Measurements from ENCODE around the gene EEF2K. TPM values are rescaled to one million over a fixed set of nuclear protein-coding genes. Genes with fewer than 3 reads are reported as not detected.

The EEF2K gene
- total and polyA plus RNA-seq, 2 of the 13 experiments (the other 11 are each of a cell fraction or from before 2014, with no cell fraction given): 22.0 to 23.8 TPM

DNA sequence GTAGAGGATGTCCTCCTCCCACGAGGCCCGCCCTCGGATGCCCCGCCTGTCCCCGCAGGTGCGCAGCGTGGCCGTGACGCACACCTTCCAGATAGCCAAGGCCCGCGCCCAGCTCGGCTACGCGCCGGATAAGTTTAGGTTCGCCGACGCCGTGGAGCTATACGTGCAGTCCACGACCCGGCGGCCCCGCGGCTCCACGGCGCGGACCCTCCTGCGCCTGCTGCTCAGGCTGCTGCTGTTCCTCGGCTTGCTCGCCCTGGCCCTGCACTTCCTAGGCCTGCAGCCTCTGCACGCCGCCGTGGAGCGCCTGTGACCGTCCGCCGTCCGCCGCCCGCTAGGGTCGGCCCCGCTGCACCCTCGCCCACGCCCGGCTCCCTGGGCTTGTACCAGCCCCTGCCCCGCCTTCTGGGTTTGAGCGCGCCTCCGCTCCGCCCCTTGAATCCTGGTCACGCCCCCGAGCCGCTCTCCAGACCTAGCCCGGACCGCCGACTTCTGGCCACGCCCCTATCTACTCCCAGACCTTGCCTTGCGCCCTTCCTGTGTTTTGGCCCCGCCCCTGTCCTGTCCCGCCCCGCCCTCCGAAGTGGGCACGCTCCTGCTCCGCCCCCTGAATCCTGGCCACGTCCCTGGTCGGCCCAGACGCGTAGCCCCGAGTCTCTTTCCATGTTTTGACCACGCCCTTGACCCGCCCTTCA is 15.8 kb upstream of the EEF2K start (continued):
- TF ChIP-seq KLF9 (CRISPR knock-in tag; IDR thresholded peaks at IDR 0.05; ENCODE audit: low read depth): no peak; the same call in none of the 2 replicates
- TF ChIP-seq ARID2 (CRISPR knock-in tag; IDR thresholded peaks at IDR 0.05; ENCODE audit: borderline replicate concordance): peak; percentile 93
- TF ChIP-seq, protein P1, sequence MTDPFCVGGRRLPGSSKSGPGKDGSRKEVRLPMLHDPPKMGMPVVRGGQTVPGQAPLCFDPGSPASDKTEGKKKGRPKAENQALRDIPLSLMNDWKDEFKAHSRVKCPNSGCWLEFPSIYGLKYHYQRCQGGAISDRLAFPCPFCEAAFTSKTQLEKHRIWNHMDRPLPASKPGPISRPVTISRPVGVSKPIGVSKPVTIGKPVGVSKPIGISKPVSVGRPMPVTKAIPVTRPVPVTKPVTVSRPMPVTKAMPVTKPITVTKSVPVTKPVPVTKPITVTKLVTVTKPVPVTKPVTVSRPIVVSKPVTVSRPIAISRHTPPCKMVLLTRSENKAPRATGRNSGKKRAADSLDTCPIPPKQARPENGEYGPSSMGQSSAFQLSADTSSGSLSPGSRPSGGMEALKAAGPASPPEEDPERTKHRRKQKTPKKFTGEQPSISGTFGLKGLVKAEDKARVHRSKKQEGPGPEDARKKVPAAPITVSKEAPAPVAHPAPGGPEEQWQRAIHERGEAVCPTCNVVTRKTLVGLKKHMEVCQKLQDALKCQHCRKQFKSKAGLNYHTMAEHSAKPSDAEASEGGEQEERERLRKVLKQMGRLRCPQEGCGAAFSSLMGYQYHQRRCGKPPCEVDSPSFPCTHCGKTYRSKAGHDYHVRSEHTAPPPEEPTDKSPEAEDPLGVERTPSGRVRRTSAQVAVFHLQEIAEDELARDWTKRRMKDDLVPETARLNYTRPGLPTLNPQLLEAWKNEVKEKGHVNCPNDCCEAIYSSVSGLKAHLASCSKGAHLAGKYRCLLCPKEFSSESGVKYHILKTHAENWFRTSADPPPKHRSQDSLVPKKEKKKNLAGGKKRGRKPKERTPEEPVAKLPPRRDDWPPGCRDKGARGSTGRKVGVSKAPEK (CRISPR knock-in tag; IDR thresholded peaks at IDR 0.05; ENCODE audit: borderline replicate concordance): no peak
- TF ChIP-seq, protein P2, sequence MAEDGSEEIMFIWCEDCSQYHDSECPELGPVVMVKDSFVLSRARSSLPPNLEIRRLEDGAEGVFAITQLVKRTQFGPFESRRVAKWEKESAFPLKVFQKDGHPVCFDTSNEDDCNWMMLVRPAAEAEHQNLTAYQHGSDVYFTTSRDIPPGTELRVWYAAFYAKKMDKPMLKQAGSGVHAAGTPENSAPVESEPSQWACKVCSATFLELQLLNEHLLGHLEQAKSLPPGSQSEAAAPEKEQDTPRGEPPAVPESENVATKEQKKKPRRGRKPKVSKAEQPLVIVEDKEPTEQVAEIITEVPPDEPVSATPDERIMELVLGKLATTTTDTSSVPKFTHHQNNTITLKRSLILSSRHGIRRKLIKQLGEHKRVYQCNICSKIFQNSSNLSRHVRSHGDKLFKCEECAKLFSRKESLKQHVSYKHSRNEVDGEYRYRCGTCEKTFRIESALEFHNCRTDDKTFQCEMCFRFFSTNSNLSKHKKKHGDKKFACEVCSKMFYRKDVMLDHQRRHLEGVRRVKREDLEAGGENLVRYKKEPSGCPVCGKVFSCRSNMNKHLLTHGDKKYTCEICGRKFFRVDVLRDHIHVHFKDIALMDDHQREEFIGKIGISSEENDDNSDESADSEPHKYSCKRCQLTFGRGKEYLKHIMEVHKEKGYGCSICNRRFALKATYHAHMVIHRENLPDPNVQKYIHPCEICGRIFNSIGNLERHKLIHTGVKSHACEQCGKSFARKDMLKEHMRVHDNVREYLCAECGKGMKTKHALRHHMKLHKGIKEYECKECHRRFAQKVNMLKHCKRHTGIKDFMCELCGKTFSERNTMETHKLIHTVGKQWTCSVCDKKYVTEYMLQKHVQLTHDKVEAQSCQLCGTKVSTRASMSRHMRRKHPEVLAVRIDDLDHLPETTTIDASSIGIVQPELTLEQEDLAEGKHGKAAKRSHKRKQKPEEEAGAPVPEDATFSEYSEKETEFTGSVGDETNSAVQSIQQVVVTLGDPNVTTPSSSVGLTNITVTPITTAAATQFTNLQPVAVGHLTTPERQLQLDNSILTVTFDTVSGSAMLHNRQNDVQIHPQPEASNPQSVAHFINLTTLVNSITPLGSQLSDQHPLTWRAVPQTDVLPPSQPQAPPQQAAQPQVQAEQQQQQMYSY (CRISPR knock-in tag; IDR thresholded peaks at IDR 0.05): no peak
- TF ChIP-seq ZNF709 (CRISPR knock-in tag; IDR thresholded peaks at IDR 0.05): peak; percentile 97
- TF ChIP-seq, protein P3, sequence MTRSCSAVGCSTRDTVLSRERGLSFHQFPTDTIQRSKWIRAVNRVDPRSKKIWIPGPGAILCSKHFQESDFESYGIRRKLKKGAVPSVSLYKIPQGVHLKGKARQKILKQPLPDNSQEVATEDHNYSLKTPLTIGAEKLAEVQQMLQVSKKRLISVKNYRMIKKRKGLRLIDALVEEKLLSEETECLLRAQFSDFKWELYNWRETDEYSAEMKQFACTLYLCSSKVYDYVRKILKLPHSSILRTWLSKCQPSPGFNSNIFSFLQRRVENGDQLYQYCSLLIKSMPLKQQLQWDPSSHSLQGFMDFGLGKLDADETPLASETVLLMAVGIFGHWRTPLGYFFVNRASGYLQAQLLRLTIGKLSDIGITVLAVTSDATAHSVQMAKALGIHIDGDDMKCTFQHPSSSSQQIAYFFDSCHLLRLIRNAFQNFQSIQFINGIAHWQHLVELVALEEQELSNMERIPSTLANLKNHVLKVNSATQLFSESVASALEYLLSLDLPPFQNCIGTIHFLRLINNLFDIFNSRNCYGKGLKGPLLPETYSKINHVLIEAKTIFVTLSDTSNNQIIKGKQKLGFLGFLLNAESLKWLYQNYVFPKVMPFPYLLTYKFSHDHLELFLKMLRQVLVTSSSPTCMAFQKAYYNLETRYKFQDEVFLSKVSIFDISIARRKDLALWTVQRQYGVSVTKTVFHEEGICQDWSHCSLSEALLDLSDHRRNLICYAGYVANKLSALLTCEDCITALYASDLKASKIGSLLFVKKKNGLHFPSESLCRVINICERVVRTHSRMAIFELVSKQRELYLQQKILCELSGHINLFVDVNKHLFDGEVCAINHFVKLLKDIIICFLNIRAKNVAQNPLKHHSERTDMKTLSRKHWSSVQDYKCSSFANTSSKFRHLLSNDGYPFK (CRISPR knock-in tag; IDR thresholded peaks at IDR 0.05; ENCODE audit: borderline replicate concordance): peak; percentile 79
- peak; percentile 92; the same call in 1 of the 2 replicates for TF ChIP-seq TBP (CRISPR knock-in tag; IDR thresholded peaks at IDR 0.05)
- peak; percentile 81; the same call in 1 of the 2 replicates for TF ChIP-seq JUN (CRISPR knock-in tag; IDR thresholded peaks at IDR 0.05)
- TF ChIP-seq CBX5 (CRISPR knock-in tag; IDR thresholded peaks at IDR 0.05; ENCODE audit: borderline replicate concordance): peak; percentile 19; the same call in 1 of the 2 replicates
- TF ChIP-seq ZNF75D (CRISPR knock-in tag; IDR thresholded peaks at IDR 0.05; ENCODE audit: borderline replicate concordance): no peak
- TF ChIP-seq, protein P4, sequence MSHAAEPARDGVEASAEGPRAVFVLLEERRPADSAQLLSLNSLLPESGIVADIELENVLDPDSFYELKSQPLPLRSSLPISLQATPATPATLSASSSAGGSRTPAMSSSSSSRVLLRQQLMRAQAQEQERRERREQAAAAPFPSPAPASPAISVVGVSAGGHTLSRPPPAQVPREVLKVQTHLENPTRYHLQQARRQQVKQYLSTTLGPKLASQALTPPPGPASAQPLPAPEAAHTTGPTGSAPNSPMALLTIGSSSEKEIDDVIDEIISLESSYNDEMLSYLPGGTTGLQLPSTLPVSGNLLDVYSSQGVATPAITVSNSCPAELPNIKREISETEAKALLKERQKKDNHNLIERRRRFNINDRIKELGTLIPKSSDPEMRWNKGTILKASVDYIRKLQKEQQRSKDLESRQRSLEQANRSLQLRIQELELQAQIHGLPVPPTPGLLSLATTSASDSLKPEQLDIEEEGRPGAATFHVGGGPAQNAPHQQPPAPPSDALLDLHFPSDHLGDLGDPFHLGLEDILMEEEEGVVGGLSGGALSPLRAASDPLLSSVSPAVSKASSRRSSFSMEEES (CRISPR knock-in tag; IDR thresholded peaks at IDR 0.05): peak; percentile 58
- TF ChIP-seq SKI (IDR thresholded peaks at IDR 0.05; ENCODE audit: partially characterized antibody): no peak
- peak; percentile 94 for TF ChIP-seq ZNF616 (CRISPR knock-in tag; IDR thresholded peaks at IDR 0.05; ENCODE audit: low read depth)
- TF ChIP-seq SRSF1 (optimal IDR thresholded peaks at IDR 0.05; ENCODE audit: low read depth, low read length): peak; percentile 44
- TF ChIP-seq ASH2L (IDR thresholded peaks at IDR 0.05; ENCODE audit: insufficient read length, low read depth, low read length): peak; percentile 35
- TF ChIP-seq ISL2 (CRISPR knock-in tag; IDR thresholded peaks at IDR 0.05): peak; percentile 89
- TF ChIP-seq KAT7 (CRISPR knock-in tag; IDR thresholded peaks at IDR 0.05; ENCODE audit: borderline replicate concordance): peak; percentile 74; the same call in 1 of the 2 replicates
- TF ChIP-seq ZNF383 (CRISPR knock-in tag; IDR thresholded peaks at IDR 0.05; ENCODE audit: borderline replicate concordance): 0 out of 2 replicates have a peak, but pooled peaks have one; percentile 82

Measured in HepG2 (cell line).